GM21529 (cell line): Measurements from ENCODE around the gene AGAP3.

Experiments
- ATAC-seq: cut with Tn5 transposase; IDR thresholded peaks from one replicate; pipeline ENCODE4 v1.9.1; 2021; ENCODE audit not compliant: unreplicated experiment

The AGAP3 gene

DNA sequence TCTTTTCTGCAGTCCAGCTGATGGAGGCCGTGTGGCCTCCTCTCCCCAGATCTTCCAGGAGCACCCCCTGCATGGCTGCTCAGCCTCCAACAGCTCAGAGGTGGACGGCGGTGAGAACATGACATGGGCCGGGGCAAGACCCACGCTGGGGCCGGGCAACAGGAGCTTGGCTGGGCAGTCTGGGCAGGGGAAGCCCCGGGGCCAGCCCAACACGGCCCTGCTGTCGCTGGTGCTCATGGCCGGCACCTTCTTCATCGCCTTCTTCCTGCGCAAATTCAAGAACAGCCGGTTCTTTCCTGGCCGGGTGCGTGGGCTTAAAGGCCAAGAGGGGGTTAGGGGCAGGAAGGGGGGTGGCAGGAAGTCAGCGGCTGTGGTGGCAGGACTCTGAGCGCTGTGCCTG, 12.3 kb upstream of the AGAP3 start:
- ATAC-seq, result no peak

DNA sequence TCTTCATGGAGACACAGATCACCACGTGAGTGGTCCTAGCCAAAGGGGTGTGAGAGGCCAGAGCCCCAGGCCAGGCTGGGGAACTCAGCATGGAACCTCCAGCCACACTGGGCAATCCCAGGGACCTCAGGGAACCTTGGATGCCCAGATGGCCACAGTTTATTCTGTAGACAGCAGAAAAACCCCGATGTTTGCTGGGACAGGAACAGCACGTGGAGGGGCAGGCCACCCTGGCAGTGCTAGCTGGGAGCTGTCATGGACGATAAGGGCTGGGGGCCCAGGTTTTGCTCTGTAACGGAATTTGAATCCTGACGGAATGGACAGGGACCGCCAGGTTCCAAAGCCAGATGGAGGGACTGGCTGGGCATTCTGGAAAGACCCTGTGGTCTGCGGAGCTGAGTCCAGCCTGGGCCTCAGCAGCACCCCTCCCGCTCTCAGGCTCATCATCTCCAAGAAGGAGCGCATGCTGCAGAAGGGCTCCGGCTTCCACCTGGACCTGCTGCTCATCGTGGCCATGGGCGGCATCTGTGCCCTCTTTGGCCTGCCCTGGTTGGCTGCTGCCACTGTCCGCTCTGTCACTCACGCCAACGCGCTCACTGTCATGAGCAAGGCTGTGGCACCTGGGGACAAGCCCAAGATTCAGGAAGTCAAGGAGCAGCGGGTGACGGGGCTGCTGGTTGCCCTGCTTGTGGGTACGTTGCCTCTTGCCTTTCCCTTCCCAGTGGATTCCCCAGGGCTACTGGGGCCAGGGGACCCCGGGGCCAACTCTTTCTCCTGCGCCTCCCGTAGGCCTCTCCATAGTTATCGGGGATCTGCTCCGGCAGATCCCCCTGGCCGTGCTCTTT, 11.2 kb upstream of the AGAP3 start:
- no peak for ATAC-seq

DNA sequence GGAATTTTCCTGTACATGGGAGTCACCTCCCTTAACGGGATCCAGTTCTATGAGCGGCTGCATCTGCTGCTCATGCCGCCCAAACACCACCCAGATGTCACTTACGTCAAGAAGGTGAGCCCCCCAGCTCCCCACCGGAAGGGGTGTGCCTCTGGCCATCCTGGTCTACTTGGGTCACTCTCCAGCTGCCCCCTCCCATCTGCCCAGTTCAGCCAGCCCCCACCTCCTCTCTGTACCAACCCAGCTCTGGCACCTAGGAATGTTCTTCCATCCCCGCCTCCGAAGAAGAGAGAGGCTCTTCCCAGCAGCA, 10.7 kb upstream of the AGAP3 start:
- ATAC-seq, result no peak

DNA sequence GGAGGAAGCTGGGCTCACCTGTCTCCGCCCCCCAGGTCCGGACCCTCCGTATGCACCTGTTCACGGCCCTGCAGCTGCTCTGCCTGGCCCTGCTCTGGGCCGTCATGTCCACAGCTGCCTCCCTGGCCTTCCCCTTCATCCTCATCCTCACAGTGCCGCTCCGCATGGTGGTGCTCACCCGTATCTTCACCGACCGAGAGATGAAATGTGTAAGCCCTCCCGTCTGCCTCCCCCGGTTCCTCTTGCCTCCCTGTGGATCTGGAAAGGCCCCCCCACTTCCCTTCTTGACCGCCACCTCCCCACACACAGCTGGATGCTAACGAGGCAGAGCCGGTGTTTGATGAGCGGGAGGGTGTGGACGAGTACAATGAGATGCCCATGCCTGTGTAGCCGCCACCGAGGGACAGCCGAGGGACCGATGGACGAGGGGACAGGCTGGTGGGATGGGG, 10.3 kb upstream of the AGAP3 start:
- no peak for ATAC-seq

DNA sequence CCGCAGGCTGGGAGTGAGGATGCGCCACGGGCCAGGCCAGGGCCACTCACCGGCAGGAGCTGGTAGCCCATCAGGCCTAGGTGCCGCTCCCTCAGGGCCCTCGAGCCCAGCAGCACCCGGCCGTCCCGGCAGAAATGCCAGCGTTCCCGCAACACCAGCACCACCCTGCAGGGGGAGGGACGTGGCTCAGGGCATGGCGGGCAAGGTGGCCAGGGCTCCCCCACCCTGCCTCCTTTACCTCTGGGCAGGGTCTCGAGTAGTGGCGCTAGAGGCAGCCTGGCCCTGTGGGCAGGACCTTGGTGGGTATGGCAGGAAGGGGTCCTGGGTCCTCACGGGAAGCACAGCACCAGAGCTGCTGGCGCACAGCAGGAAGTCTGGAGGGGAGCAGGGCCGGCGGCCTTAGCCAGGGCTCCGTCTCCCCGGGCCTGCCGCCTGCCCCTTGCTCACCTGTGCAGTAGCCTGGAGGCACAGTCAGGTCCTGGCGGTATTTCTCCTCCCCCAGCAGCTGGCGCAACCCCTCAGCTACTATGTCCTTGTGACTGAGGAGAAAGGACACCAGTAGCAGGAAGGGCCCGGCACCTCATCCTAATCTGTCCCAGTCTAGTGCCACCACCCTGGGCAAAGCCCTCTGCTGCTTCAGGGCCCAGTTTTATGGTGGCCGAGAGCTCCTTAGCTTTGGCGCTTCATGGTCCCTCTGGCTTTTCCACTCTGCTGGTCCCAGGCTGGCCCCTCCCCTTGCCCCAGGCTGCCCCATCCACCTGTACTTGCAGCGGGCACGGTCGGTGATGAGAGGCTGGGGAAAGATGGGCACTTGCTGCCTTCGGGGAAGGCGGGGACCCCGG, 9.2 kb upstream of the AGAP3 start:
- no peak for ATAC-seq

DNA sequence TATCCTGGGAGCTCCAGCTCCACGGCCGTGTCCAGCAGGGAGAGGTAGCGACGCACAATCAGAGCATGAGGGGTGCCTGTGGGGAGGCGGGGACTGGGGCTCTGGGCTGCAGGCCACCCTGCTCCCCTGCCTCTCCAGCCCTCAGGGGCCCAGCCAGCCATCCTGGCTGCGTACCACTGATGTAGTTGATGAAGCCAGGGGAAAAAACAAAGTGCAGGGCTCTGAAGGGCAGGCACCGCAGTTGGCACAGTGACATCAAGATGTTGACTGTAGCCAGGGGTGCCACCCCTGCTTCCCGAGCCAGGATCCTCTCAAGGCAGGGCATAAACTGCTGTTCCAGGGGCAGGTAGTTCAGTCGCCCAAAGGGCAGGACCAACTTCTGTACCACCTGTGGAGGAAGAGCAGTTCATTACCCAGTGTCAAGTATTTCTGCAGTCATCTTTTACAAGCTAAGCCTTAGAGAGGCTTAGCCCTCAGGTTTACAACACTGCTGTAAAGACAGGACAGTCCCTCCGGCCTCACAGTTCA, 8.5 kb upstream of the AGAP3 start:
- no peak for ATAC-seq

DNA sequence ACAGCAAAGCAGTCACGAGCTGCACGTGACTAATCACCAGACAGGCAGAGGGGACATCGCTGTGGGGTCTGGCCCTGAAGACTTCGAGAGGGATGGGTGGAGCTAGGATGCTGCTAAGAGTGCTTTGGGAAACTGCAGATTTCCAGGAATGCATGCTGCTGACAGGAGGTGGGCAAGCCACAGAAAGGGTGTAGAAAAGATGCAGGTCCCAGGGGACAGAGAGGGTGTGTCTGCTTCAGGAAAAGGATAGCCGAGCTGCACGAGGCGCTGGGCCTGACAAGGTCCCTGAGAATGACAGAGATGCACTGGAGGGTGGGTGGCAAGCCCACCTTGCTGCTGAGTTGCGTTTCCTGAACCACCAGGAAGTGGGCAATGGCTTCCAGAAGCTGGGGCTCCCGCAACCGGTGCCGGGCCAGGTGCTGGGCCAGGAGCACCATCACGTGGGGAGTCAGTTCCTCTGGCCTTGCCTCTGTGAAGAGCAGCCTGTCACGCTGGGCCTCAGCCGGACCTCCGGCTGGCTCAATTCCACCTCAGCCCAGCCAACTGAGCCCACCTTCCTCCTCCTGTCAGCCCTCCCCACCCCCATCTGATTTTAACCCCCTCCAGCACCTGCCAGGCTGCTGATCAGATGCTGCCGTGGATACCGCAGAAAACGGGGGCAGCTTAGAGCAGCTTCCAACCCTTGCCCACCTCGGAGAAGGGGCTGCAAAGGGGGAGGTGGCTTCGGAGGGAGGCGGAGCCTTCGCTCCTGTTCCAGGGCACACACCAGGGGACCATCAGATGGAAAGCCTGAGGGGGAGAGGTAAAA, 7.8 kb upstream of the AGAP3 start:
- ATAC-seq, result no peak

DNA sequence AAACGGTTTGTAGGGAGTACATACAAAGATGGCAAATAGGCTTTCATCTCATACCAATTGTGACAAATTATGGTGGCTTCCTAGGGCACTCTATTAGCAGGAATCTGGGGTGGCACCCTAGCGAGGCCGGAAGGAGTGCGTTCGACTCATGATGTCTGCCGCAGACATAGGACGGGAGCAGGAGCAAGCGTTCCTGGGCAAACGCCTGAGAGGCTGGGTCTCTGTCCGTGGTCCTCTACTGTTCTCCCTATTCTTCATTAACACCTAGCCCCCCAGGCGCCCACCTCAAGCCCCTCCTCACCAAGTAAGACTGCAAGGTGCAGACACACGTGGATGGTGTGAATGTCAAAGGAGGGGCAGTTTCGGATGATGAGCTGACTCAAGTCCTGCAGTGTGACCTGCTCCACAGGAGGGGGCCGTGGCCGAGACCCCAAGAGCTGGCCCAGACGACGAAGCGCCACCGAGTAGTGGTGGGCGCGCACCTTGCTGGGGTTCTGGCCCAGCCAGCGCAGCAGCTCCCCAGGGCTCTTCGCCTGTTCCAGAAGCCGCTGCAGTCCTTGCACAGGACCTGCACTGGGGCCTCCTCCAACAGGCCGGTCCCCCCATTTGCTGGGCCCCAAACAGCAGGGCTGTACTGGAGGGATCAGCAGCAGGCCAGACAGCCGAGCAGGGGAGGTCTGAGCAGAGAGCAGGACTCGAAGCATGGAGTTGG, 6.9 kb upstream of the AGAP3 start:
- ATAC-seq, result no peak

DNA sequence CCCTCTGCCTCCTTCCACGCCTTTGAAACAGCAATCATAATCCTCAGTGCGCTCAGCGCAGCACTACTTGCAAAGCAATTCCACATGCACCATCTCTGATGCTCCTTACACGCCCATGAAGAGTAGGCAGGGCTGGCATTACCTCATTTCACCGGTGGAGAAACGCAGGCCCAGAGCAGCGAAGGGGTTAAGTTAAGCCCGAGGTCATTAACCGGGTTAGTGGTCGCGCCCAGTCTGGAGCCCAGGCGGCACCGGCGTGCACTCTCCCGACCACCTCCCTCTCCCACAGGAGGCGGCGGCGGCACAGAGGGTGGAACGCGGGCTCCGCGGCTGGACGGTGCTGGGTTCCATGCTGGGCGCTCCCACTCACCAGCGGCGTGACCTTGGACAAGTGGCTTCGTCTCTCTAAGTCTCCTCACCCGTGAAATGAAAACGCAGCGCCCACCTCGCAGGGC, 6.2 kb upstream of the AGAP3 start:
- no peak for ATAC-seq

DNA sequence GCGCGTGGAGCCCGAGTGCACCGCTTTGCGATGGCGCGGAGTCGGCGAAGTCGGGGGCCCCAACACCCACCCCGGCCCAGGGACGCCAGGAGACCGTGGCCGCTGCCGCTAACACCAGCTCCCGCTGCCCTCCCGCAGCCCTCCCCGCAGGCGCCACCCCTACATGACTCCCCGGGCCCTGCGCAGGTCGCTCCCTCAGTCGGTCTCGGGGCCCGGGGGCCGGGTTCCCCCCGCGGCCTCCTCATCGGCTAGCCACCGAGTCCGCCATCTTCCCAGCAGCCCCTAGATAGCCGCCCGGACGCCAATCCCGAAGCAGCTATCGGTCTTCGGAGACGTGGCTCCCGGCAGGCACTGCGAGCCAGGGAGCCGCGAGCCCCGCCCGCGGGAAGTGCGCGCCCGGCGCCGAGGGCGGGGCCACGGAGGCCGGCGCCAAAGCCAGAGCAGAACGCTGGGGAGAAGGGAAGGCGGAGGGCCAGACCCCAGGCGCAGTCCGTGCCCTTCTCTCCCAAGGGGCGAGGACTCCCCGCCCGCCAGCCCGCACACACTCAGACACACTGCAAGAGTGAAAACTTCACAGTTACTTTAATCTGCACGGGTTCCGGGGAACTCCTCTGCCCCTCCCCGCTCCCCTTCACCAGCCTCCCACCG, 5.6 kb upstream of the AGAP3 start, which contains the start of gene FASTK:
Gene FASTK, minus strand, starts transcription at position 288 of the 648 bp plus-strand sequence. Its CDS starts 43 bp downstream, at position 245.
- peak; percentile 72 for ATAC-seq

DNA sequence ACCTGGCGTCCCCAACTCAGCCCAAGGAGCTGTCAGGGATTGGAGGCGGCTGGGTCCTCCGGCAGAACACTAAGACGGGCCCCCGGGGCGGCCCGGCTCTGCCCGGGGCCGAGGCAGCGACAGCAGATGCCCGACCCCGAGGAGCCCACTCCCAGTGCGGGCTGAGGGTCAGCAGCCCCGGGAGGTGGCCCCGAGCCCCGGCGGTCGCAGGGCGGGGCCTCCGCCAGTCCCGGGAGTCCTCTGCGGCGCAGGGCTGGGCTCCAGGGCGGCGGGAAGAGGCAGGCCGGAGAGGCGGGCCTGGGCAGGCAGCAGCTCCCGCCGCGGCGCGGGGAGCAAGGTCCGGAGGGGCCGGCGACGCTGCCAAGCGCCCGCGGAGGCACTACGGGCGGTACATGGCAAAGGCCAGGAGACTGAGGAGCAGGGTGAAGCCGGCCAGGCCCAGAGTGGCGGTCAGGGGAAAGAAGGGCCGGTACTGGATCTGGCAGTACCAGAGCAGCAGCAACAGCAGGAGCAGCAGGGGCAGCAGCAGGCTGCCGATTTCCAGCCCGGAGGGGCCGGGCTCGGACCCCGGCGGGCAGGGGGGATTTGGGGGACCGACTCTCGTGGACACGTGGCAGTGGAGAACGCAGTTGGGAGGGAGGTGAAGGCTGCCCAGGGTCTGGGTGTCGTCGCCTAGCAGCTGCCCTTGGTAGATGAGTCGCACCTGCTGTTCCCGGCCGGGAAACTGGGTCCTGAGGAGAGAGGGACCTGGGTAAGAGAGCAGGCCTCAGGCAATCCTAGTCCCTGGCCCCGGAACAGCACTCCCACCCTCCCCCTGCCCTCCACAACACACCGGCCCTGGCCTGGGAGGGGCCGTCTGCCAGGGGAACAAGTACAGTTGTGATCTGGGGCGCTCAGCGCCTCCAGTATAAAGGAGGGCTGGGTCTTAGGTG, 4.8 kb upstream of the AGAP3 start:
- no peak for ATAC-seq

DNA sequence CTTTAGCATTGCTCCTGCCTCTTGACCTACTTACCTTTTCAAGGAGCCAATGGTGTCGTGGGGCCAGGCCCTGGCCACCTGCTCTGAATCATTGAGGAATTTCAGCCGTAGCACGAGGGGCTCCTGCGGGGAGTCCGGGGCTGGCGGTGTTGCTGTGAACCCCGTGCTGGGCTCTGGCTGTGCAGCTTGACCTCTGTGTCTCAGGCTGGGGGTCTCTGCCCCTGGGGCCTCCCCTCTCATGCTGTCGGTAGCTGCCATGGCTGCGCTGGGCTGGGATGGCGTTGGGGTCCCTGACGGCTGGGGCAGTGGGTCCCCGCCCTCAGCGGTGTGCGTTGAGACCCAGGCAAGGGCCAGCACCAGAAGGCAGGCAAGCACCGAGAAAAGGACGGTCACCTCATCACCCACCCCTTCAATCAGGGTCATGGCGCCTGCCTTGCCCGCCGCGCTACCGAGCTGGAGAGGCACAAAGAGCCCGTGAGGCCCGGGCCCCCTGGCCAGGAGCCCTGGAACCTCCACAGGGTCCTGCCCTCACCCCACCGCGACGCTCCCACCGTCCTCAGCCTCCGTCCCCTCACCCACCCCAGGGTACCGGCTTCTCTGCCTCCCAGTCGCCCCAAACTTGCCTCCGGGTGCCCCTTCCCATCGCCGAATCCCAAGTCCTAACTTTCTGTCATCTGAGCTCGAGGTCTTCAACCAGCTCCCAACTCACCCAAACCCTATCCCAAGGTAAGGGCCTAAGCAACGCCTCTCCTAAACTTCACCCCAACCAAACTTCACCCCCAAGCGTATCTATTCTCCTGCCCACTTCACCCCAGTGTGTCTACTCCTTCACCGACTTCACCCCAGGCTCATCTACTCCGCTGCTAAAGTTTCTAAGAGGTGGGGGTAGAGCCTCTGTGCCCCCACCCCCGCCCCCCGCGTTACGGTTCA, 3.9 kb upstream of the AGAP3 start:
- ATAC-seq, result no peak

DNA sequence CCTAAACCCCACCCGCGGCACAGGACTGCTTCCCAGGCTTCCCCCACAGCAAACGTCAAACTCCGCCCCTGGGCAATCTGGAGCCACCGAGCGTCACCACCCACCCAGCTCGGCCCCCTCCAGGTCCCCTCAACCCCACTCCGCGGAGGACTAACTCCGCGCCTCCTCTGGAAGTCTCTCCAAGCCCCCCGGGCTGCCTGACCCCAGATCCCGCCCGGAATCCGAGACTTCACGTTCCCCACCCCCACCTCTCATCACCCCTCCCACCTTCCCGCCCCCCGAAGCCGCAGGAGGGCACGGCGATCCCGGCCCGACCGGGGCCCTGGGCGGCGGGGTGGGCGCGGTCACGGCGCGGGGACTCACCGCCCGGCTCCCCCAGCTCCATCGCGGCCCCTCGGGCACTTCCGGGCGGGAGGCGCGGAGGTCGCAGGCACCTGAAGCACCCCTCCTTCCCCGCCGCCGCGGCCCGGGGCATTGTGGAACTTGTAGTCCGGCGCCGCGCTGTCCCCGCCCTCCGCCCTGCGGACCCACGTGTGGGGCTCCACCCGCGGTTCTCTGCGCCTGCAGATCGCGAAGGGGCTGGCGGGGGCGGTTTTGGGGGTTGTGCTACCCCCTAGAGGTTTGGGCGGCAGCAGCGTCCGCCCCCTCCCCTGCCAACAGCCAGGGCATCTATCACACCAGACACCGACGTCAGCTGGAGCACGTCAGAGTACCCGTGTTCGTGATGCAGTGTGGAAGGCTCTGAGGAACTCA, 3.0 kb upstream of the AGAP3 start, which contains the start of gene TMUB1:
Gene TMUB1, minus strand, starts transcription at position 423 of the 753 bp plus-strand sequence. CDS start 930 bp downstream, outside the sequence.
- ATAC-seq, result peak; percentile 51

DNA sequence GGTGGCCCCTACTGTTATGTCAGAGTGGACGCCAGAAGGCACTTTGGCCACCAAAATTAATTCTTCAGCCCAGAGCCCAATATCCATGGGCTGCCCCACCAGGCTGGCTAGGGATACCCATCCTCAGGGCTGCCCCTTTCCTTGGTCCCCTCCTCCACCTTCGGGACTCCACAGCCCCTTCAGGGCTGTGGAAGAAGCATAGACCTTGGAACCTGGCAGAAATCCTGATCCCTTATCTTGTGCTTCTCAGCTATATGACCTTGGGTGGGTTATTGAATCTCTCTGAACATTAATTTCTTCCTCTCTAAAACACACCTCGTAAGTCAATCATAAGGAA, 2.5 kb upstream of the AGAP3 start:
- ATAC-seq, result no peak

DNA sequence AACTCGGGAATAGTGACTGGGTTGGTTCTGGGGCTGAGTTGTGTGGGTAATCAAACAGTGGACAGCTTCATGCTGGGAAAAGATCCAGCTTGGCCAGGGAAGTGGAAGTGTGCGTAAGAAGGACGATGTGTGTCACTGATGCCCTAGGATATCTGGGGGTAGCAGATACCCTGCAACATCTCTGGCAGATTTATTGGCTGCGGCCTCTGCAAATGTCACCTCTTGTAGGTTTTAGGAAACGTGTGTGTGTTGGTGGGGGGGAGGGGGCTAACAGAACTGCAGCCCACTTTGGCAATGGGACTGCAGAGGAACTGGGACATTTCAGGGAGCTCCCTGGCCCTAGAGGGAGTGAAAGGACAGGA, 965 bp upstream of the AGAP3 start:
- no peak for ATAC-seq

DNA sequence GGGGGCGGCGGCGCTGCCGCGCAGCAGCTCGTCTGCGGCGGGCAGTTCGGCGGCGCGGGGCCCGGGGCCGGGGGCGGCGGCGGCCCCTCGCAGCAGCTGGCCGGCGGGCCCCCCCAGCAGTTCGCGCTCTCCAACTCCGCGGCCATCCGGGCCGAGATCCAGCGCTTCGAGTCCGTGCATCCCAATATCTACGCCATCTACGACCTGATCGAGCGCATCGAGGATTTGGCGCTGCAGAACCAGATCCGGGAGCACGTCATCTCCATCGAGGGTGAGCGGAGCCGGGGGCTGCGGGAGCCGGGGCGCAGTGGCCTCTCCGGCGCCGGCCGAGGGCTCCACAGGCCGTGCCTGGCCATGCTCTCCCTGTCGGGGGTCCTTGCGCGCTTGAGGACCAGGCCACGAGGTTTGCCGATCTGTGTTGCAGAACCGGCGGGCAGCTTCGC, 548 bp downstream of the AGAP3 start:
- no peak for ATAC-seq
